Stimulated activated CD8-positive, alpha-beta memory T cell treated with anti-CD3 and anti-CD28 coated beads, Interleukin-15, amount 100 ng/mL, for 4 hours (primary cell): ENCODE data around the gene CDKAL1.
"Not testable (repeated sequence)": the region's sequence is repeated elsewhere in the genome, so short reads cannot be mapped to it uniquely, and the experiment has no call there.

Experiments
- DNase-seq, 2 donors: peaks; one replicate each; pipeline ENCODE4 v3.0.0-alpha.2; 2020; ENCODE audit warnings: low read depth in 2 of 2

Gene CDKAL1

GRCh38 chr6:20793174-20793573 is 258.9 kb downstream of the CDKAL1 start:
- DNase-seq, result no peak

- no peak for DNase-seq
Observed at GRCh38 chr6:20797597-20797996, 263.3 kb downstream of the CDKAL1 start.

- DNase-seq, result no peak
Observed at GRCh38 chr6:20800229-20800628, 266.0 kb downstream of the CDKAL1 start.

- no peak for DNase-seq
Observed at GRCh38 chr6:20800653-20801052, 266.4 kb downstream of the CDKAL1 start.

- no peak for DNase-seq
Observed at GRCh38 chr6:20801595-20801994, 267.3 kb downstream of the CDKAL1 start.

GRCh38 chr6:20802596-20802995 is 268.3 kb downstream of the CDKAL1 start:
- DNase-seq, result no peak

GRCh38 chr6:20805021-20805420 is 270.8 kb downstream of the CDKAL1 start:
- no peak for DNase-seq

GRCh38 chr6:20806669-20807068 is 272.4 kb downstream of the CDKAL1 start:
- DNase-seq, result no peak

GRCh38 chr6:20808439-20808838 is 274.2 kb downstream of the CDKAL1 start:
- no peak for DNase-seq

GRCh38 chr6:20808924-20809323 is 274.7 kb downstream of the CDKAL1 start:
- DNase-seq, result no peak

- DNase-seq, result no peak
Observed at GRCh38 chr6:20810727-20811108, 276.5 kb downstream of the CDKAL1 start.

- no peak for DNase-seq
Observed at GRCh38 chr6:20811109-20811761, 277.0 kb downstream of the CDKAL1 start.

GRCh38 chr6:20812776-20813175 is 278.5 kb downstream of the CDKAL1 start:
- no peak for DNase-seq

- no peak for DNase-seq
Observed at GRCh38 chr6:20814494-20814893, 280.2 kb downstream of the CDKAL1 start.

GRCh38 chr6:20816126-20816525 is 281.9 kb downstream of the CDKAL1 start:
- DNase-seq, result no peak

GRCh38 chr6:20817806-20818320 is 283.6 kb downstream of the CDKAL1 start:
- DNase-seq, result no peak

- DNase-seq, result no peak
Observed at GRCh38 chr6:20819774-20820400, 285.6 kb downstream of the CDKAL1 start.

- no peak for DNase-seq
Observed at GRCh38 chr6:20826378-20826777, 292.1 kb downstream of the CDKAL1 start.

- no peak for DNase-seq
Observed at GRCh38 chr6:20827798-20828197, 293.5 kb downstream of the CDKAL1 start.

GRCh38 chr6:20830576-20830975 is 296.3 kb downstream of the CDKAL1 start:
- no peak for DNase-seq

- not testable (repeated sequence) for DNase-seq
Observed at GRCh38 chr6:20831251-20831650, 297.0 kb downstream of the CDKAL1 start.

- no peak for DNase-seq
Observed at GRCh38 chr6:20833881-20834515, 299.7 kb downstream of the CDKAL1 start.
